HCEC 1CT (cell line): ENCODE measurements around the gene SCN3A.

Experiments
- DNase-seq: peaks from one replicate; pipeline ENCODE4 v3.0.0-alpha.2; 2017

SCN3A gene

DNA sequence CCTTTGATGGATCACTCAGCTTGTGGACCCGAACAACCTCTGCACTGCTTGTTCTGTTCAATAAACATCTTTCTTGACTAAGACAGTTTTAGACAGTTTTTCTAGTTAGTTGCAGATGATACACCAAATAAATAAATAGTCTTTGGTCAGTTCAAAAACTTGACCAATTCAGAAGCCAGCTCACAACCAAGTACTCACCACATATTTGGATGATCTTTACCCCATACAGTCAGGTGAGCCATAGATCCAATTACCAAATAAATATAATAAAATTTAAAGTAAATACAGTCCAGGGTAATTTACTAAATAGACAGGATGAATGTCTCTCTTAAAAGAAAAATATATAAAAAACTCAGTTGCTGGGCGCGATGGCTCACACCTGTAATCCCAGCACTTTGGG lies 18.2 kb downstream of the SCN3A start:
- DNase-seq: no peak

DNA sequence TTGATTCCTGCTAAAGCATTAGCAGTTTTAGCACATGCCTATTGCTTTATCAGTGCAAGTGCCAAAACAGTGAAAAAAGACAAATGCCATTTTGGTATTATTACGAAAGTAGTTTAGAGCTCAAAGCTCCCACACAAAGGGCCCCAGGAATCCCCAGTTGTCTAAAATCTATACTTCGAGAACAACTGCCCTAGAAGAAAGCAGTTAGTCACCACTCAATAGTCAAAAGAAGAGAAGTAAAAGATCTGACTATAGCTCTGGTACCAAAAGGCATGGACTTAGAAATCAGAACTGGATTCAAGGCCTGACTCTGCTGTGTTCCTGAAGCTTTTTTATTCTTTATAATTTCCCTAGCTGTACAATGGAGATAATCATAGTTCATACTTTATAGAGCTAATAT lies 21.8 kb downstream of the SCN3A start:
- DNase-seq: no peak

DNA sequence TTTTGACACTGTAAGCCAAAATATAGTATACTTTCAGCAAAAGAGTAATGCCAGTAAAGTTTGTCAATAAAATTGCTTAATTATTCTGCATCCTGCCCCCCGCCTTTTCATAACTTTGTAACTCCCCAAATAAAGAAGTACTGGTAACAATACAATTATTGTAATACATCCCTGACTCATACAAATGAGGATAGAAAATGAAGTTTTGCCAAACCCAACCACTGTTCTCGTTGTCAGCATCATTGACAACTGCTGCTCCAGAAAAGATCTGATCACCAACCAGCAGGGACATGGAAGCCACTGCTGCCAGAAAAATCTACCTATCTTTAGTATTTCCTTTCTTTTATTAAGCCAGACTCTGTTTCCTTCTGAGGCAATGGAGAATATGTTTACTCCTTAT lies 27.1 kb downstream of the SCN3A start:
- DNase-seq: no peak

DNA sequence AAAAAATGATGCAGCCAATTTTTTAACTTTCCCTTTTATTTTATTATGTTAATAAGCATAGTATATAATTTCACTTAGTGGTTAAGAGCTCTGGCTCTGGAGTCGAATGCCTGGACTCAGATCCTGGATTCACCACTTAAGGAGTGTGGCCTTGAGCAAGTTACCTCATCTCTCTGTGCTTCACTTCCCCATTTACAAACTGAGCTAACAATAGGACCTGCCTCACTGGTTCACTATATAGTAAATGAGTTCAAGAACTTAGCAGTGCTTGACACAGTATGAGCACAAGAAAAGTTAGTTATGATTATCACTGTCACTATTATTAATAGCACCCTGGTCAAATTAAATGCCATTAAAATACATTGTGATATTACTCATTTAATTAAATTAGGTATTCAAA lies 30.6 kb downstream of the SCN3A start:
- no peak for DNase-seq

DNA sequence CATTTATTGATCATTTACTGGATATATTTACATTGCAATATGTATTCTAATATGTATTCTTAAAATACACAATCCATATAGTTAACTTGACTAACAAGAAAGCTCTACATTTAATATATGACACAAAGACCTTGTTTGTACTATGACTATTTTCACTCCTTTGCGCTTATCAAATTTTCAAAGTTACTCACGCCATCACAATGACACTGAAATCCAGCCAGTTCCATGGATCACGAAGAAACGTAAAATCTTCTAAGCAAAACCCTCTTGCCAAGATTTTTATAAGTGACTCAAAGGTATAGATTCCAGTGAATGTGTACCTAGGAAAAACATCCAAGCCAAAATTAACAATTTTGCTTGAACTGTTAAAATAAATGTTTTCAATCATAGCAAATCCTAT lies 39.6 kb downstream of the SCN3A start:
- no peak for DNase-seq

DNA sequence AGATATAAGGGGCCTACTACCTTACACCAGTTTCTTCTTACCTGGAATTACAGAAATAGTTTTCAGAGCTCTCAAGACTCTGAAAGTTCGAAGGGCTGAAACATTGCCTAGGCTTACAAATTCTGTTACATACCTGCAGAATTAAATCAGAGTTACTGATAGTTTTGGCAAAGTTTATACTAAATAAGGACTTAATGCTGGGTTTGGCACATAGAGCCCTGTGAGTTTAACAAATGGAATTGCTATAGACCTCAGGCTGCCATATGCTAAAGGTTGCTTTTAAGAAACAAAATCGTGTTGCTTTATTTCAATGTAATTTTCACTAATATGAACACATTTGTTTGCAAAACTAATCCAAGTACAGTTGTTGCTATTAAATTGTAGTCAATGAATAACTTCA lies 40.1 kb downstream of the SCN3A start:
- DNase-seq: peak; percentile 15

DNA sequence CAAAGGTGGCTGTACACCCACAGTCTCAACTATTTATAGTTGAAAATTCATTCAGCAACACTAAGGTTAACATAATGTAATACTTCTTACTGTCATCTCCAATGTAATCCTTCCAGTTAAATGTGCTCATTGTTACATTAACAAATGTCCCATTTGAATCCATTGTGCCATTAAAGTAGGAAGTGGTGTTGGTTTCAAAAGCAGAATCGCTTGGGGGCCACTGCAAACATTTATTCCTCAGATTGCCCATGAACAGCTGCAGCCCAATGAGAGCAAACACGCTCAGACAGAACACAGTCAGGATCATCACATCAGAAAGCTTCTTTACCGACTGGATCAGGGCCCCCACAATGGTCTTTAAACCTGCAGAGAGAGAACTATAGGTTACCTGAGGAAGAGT lies 41.4 kb downstream of the SCN3A start:
- DNase-seq: no peak

DNA sequence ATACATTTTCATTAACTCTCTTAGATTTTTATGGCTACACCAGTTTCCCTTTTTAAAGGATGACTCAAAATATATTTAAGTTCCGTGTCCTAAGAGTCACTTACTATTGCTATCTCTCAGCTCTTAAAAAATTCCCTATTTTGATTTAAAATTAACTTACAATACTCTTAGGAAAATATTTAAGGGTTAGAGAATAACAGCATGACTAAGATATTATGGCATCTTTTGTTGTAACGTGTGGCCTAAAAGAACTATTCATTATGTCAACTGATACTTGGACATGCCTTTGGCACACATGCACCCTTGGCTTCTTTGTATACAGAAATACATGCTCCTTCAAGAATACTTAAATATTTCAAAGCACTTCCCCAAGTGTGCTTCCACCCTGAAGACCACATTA lies 42.3 kb downstream of the SCN3A start:
- peak; percentile 44 for DNase-seq

DNA sequence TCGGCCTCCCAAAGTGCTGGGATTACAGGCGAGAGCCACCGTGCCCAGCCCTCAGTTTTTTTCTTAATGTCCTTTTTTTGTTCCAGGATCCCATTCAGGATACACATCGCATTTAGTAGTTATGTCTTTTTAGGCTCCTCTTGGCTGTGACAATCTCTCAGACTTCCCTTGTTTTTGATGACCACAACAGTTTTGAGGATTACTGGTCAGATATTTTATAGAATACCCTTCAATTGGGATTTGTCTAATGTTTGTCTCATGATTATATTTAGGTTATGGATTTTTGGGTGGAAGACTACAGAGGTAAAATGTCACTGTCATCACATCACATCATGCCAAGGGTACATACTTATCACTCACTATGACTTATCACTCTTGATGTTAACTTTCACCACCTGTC lies 46.7 kb downstream of the SCN3A start:
- no peak for DNase-seq

DNA sequence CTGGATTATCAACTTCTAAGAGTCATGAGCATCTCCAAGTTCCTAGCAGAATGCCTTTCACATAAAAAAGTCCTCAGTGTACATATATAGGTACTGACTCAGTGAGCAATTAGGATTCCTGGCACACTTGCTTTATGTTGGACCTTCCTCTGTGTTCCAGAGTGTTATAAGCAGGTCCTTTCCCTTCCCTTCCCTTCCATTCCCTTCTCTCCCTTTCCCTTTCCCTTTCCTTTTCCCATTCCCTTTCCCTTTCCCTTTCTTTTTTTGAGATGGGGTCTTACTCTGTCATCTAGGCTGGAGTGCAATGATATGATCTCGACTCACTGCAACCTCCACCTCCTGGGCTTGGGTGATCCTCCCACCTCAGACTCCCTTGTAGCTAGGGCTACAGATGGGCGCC lies 48.7 kb downstream of the SCN3A start:
- no peak for DNase-seq

DNA sequence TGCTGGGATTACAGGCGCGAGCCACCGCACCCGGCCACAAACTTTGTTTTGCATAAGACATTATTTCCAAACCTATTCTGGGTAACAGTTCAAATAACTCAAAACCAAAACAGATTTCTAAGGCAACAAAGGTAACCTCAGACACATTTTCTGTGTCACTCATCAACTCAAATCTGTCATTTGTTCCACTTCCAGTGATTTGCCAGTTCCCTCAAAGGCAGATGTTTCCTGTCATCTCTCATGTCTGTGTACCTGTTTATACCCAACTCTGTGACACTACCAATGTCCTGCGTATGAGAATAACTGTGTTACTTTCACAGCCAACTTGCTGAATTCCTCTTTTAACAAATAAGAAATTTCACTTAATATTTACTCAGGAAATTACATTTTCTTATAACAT lies 54.4 kb downstream of the SCN3A start:
- DNase-seq: no peak

DNA sequence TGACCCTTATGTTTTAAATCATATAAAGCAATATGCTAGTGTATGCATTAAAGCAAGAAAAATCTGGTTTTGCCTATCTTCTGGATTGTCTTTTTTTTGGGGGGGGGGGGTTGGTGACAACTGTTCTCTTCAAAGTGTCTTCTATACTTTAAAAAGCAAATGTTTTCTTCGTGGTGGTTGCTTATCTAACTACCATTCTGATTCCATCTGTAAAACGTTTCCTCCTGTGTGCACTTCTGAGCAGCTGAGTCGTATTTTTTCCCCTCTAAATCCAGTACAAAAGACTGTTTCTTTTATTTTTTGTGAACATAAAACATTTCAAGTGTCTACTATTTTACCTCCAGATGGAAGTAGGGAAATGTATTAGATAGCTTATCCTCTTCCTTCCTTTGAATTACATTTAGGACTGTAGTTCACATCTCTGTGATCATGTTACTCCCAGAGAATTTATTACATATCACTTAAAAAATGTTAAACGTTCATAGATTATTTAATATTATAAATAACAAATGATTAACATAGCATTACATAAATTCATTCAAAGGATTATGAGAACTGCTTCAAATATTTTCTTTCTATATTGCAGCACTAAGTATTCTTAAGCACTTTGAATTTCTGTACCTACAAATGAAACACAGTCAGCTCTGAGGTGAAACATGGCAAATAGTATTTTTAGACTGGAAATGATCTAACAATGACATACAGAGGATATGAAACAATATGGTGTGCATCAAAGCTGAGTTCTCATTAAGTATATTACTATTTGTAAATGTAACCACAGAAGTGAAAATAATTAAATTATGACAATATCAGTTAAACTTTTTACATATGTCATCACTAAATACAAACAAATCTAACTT lies 56.4 kb downstream of the SCN3A start:
- DNase-seq: no peak

DNA sequence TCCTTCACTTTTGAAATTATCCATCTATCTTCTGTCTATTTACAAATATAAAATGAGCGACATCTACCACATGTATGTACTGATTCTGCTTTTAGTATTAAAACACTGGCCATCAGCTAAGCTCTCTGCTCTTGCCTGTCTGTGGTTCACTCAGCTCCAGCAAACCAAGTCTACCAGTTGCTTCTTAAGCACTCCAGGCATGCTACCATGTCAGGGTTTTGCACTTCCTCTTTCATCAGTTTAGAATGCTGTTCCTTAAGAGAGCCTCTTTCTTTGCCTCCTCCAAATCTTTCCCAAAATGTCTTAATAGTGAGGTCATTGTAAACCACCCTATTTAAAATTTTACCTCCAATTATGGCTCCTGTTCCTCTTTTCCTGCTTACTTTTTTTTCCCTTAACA lies 59.5 kb downstream of the SCN3A start:
- DNase-seq: no peak

DNA sequence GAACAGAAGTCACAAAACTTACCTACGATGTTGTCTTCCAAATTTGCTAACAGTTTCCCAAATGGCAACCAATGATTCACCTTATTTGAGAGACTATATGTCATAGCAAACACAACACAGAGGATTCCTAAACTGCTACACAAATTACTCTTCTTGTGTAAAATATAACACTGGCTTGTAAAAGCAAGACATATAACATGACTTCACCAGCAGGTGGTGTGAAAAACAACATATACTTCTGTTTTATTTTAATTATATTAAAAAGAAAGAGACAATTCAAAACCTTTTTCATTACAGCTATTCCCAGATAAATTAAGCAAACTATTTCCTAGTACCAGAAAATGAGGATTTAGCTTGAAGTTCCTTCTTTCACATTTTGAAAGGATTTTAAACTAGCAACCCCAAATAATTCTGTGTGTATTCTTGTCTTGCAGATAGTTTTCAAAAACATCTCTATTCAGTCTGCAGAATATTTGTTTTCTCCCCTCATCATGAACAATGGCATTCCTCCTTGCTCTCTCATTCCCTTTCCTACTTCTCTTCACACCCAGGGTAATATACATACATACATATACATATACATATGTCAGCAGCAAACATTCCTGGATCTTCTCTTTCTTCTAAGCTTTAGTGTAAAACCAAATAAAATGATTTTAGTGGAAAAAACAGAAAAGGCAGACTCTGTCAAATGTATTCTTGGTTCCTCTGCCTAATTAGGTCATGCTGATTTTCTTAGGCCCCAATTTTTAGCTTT lies 62.1 kb downstream of the SCN3A start:
- DNase-seq: no peak

DNA sequence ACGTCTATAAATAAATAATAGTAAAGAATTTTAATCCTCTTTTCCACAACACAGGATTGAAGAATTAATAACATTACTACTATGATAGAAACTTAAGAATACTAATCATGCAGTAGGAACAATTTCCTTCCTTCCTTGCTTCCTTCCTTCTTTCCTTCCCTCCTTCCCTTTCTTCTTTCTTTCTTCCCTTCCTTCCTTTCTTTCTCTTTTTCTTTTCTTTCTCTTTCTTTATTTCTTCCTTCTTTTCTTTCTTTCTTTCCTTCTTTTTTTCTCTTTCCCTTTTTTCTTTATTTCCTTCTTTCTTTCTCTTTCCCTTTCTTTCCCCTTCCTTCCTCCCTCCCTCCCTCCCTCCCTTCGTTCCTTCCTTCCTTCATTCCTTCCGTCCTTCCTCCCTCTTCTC lies 77.6 kb downstream of the SCN3A start:
- no peak for DNase-seq

DNA sequence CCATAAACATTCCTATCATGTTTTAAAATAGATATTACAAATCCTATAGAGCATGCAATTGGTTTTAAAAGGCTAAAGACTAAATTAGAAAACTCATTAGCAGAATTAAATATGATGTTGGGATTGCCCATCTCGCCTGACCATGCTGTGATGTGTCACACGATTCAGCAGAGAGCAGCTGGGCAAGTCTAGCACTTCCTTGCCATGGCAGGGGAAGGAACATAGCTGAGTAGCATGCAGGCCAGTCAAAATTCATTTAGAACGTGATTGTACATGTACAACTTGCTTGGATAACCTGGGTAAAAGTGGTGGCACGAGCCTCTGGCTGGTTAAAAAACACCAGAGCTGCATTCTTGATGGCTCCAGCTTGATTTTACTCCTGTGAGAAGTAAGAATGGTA lies 81.3 kb downstream of the SCN3A start:
- DNase-seq: no peak

DNA sequence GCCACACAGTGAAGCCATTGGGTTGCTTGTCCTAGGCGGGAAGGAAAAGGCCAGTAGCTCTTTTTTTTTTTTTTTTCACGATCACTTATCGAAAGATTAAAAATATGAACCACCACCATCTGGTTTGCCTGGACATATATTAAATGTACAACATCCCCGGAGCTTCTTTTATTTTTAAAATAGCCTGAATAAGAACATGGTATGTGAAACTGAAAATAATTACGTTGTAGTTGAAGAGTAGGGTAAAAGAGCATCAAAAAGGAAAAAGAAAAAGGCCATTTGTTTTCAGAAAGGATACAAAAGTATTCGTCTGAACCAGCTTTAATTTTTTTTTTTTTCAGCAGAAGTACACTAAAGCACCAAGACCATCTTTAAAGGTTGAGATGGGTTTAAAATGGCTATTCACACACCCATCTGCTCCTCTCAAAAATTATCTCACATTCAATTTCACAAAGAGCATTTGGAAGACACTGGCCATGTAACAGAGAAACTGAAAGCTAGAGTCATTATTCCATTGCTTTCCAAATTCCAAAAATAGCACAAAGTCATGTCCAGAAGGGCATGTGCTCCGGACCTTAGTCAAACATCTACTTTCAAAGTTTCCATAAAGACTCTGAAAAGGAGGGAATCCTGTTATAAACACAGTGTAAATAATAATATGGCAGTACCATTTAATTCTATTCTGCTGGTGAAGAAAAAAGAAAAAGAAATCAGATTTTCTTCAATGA lies 82.9 kb downstream of the SCN3A start:
- no peak for DNase-seq

DNA sequence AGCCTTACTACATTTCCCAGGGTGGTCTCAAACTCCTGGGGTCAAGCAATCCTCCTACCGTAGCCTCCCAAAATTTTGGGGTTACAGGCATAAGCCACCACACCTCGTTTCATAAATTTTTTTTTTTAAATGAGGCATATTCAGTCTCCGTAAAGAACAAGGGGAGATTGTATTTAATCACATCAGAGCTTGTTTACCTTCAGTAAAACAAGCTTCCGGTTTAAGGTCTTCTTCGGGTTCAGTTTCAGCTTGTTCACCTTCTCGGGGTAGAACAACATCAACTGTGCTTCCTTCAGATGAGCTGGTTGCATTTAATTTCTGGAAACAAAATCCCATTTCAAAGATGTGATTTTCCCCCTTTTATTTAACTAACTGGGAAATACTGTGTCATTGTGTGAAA lies 88.6 kb downstream of the SCN3A start:
- DNase-seq: no peak

DNA sequence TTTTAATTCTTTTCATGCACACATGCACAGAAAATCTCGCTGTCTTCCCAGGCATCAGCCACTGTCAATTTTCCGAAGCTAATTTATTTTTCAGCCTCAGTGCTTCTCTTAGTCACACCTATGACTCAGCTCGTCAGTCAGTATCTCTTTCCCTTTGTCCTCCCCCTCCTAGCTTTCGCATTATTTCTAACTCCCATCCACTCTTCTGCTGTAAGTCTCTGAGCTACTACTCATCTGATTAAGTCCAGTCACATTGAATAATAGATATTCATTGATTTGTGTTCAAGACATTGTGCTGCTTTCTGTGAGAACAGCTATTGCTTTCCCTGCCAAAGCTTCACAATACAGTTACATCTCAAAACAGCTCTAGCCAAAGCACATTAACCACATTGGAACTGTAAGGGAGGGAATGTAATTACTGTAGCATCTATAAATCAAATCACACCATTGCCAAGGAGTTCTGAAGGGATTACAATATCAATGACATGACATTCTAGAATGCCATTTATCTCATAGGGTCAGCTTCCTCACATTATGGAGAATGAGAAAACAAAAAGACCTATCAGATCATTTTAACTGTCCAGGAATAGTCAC lies 89.4 kb downstream of the SCN3A start:
- DNase-seq: peak; percentile 63

DNA sequence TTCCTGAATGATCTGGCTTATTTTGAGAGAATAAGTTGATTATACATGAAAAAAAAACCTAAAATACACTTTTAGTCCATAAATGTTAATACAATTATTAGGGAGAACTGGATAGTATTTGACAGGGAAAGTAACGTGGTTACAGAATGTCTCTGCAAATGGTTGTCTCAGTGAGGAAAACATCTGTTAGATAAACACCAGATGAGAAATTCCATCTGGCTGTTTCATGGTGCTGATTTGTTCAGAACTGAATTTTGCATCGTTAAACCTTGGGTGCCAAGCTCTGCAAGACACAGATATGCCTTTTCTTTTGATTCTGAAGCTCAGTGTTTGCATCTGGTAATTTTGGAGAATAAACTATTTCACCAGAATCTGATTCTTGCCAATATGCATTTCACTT lies 90.4 kb downstream of the SCN3A start:
- DNase-seq: peak; percentile 35

DNA sequence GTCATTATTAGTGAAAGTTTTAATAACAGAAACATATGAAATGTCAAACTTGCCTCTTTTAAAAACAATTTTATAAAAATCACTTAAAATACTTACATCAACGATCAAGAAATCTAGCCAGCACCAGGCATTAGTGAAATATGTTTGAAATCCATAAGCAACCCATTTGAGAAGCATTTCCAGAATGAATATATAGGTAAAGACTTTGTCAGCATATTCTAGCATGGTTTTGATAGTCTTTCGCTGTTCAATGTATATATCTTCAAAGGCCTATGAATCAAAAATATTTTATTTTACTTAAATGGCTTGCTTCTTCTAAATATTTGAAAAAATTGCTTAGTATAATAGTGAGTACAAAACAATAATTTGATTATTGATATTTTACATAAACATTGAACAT lies 91.1 kb downstream of the SCN3A start:
- no peak for DNase-seq

DNA sequence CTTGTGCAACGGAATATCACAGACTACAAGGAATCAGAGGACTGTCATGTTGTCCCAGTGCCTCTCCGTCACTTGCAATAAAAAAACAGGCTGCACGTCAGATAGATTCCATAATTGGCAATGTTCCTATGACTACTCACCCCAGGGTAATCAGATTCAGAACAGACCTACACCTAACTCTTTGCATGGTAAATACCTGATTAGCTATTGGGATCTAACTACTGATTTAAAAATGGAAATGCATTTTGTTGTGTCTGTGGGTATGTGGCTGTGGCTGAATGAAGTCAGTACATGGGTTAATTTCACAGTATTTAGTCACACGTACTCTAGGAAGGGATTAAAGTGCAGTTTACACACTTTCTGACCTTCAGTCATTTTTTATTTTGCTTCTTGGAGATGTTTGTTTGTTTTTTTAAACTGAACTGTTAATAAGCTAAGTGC lies 91.7 kb downstream of the SCN3A start:
- no peak for DNase-seq

DNA sequence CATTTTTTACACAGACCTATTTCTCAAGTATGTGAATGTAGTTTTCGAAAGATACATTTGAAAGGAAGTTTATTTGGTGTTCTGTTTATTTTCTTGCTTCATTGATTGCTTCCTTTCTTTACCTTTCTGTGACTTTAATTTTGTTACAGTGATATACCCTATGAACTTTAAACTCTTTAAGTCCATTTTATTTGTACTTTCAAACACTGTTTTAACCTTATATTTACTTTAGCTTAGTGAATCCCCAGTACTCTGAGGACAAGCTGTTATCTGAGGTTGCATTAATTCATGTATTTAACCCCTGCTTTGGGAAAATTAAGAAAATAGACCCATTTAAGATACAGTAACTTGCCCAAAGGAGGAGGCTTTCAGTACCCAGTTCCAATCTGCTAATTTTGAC lies 93.5 kb downstream of the SCN3A start:
- no peak for DNase-seq
